Measurements from ENCODE around the gene AK8.
A peak's percentile ranks its signal among the peaks of the same experiment; 100 is the strongest.

The AK8 gene, protein sequence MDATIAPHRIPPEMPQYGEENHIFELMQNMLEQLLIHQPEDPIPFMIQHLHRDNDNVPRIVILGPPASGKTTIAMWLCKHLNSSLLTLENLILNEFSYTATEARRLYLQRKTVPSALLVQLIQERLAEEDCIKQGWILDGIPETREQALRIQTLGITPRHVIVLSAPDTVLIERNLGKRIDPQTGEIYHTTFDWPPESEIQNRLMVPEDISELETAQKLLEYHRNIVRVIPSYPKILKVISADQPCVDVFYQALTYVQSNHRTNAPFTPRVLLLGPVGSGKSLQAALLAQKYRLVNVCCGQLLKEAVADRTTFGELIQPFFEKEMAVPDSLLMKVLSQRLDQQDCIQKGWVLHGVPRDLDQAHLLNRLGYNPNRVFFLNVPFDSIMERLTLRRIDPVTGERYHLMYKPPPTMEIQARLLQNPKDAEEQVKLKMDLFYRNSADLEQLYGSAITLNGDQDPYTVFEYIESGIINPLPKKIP

DNA sequence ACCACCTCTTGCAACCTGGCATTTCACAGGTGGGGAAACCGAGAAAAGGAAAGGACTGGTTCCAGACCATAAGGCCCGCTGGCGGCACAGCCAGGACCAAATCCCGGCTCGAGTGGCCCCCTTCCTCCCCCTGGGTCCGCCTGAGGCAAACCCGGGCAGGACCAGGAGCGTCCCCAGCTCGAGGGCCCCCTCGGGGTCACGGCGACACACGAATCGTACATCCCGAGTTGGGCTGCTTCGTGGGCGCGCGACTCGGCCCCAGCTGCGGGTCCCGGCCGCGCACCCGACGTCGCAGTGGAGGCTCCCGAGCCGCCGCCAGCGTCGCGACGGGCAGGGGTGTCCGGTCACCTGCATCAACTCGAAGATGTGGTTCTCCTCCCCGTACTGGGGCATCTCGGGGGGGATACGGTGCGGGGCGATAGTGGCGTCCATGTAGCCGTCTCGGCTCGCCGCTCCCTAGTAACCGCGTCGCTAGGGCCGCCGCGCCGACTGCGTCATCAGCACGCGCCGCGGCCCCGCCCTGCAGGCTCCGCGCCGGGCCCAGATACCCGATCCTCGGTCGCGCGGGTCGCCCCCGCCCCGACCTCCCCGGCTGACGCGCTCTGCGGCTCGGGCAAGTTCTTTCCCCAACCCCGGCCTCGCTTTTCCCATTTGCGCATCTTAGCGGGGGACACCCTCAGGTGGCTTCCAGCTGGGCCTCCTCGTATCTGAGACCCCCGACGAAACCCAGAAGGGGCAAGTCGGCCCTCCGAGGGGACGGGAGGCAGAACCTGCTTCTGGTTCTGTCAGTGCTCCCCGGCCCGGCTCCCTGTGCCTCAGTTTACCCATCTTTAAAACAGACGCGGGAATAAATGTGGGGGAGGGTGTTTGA is at the start of gene AK8:
Gene AK8, minus strand, starts transcription at position 461 of the 871 bp plus-strand sequence. Its CDS starts 29 bp downstream, at position 432.
- peak; percentile 65 for DNase-seq

DNA sequence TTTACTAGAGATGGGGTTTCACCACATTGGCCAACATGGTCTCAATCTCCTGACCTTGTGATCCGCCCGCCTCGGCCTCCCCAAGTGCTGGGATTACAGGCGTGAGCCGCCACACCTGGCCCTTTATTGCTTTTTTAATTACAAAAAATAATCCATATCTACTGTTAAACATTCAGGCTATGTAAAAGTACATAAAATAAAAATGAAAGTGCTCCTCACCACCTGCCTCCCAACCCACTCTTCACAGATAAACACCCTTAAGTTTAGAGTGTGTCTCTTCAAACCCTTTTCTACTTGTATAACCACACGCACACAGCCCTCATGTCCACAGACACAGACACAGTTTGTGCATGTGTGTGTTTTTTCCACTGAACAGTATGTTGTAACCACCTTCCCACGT is 49.6 kb upstream of the AK8 start:
- no peak for DNase-seq

DNA sequence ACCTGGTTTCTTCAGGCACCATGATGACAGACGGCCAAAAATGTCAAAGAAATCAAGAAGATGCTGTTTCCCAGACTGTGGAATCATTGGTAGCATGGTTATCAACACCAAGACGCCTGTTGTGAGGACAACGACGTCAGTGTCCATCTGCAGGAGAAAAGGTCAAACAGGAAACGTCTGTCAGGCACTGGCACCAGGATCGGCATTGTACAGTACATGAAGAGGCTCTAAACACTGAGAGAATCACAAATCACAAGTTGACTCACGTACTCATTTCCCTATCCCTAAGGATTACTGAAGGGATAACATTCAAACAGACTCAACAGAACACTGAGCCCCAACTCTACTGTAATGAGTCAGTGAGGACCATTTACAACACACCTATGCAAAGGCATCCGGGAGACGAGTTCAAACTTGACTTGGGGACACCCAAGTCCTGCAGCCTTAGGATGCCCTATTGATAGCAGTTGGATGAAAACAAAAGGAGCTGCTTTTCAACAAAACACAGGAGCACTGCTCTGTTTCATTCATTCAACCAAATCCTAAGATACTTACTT is 45.3 kb upstream of the AK8 start:
- DNase-seq, result no peak

DNA sequence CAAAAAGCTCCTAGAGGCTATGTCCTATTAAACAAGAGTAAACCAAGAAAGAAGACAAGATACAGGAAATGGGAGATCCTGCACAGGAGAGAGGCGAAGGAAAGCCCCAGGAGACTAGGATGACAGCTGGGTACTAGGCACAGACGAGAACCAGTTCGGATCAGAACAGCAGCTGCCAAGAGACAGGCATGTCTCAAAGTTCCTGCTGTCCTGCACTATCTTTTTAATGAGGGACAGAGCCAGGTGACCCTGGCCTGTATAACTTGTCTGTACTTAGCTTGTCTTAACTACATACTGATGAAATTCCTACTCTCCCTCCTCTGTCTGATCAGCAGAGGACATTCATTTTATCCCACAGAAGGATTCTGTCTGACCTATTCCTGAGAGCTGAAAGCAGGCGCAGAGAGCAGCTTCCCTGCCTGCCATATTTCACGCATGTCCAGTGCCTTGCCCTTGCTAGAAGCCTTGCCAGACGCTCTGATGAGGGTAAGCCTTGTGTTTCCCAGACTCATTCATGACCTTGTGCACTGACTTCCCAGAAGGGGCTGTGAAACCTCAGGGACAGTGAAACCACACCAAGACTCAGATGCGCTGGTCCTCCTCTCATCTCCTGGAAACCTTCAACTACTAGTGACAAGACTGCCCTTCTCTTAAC is 41.7 kb upstream of the AK8 start:
- no peak for DNase-seq

DNA sequence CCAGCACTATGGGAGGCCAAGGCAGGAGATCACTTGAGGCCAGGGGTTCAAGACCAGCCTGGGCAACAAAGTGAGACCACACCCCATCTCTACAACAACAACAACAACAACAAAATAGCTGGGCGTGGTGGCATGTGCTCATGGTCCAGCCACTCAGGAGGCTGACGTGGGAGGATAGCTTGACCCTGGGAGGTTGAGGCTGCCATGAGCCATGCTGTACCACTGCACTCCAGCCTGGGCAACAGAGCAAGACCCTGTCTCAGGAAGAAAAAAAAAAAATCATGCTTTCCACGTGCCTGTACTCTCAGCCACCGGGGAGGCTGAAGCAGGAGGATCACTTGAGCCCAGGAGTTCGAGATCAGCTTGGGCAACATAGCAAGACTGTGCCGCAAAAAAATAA is 36.8 kb upstream of the AK8 start:
- no peak for DNase-seq

DNA sequence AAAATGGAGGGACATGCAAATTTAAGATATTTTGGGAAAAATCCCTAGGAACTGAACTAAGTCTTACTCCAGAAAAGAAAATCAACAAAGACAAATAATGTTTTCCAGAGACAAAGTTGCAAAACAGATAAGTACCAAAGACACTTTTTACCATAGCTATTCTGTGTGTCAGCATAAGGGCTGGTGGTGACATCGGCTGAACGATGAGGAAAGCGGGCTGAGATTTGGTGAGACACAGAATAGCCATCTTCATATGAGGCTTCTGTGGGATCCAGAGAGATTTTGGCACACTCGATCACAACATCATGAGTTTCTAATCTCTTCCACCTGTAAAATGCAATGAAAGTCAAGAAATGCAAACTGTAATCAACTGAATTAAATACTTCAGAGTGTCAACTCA is 34.0 kb upstream of the AK8 start:
- DNase-seq, result no peak

DNA sequence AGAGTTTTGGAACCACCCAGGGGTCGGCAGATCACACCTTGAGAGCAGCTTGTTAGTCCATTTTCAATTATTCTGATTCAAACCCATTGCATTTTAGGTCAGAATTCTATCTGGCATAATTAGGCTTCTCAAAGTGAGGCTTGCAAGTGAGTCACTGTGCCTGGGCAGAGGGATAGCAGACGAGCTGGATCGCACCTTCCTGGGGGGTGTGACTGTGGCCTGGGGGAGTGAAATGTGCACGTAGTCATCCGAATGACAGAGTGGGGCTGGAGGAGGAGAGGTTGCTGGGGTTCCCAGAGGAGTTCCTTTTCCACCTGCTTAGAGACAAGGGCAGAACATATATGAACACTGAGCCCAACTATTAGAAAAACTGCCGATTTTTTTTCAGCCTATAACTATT is 32.3 kb upstream of the AK8 start:
- no peak for DNase-seq

DNA sequence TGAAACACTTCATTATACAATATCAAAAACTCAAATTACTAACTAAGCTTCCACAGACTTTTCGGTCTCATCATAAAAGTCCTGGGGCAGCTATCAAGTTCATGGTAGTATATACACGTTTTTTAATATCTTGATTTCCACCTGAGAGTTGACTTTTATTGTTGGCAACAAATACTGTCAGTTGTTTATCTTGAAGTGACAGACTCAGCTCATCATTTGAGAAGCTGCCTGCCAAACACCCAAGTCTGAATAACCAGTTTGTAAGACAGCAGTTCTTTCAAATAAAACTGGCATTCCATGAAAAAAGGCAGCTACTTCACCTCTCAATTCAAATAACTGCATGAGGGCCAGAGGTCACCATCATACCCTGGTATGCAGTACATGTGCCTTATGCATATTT is 31.2 kb upstream of the AK8 start:
- no peak for DNase-seq

DNA sequence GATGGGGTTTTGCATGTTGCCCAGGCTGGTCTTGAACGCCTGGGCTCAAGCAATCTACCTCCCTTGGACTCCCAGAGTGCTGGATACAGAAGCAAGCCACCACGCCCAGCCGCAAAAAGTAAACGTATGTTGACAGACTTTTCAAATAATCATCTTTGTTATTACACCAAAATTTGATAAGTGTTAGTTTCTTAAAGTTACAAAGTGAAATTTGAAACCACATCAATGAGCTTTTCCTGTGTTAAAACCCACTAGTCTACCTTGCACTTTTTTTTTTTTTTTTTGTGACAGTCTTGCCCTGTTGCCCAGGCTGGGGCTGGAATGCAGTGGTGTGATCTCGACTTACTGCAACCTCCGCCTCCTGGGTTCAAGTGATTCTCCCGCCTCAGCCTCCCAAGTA is 30.6 kb upstream of the AK8 start:
- DNase-seq, result peak; percentile 5

DNA sequence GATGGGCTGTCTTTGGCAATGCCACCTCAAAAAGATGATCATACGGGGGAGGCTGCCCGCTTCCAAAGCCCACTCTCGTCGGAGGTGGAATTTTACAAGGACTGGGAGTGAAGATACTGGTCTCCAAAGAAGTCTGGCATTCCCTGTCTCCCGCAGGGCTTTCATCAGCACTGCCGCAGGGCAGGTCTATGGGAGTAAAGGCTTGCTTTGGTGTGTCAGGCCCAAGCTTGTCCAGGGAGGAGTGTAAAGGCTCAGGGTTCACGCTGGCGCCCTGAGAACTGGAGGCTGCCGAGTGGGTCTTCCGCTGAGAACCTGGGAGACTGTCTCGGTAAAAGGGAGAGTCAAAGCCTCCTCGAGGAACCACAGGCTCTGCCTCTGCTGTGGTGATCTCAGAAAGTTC is 27.6 kb upstream of the AK8 start:
- no peak for DNase-seq

DNA sequence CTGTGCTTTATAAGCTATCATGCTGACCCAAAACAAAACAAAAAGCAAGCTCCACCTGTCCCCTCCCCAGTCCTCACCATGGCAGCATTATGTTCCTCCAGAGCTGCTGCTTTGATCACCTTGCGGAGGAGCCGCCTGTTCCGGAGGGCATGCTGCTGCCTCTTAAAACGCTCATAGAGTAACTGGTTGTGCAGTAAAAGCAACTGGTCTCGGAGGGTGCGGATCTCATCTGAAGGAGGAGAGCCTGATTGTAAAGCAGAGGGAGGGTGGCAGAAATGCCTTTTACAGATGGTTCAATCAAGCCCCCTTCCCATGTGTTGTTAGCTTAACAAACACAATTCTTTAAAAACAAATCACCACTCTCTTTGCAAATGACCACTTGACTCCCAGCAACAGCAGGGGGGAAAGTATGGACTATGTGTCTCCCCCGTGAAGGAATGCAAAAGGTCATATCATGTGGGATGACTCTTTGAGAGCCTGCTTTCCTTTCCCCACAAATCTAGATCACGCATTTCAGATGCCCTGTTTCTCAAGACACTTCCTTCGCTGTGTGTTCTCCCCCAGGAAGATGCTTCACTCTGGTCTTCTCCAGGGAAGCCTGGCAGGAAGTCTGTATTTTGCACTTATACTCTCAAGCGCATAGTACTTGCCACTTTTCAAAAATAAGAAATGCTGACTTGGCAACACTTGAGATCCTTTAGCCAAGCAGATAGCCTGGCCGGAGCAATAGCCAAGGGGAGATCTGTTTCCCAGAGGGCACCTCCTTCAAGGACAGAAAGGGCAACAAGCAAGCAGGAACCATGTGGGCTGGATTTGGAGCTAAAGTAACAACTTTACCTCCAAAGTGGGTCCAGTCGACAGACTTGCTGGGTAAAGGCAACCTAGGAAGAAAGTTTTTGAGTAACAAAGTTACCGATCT is 25.7 kb upstream of the AK8 start:
- DNase-seq, result no peak

DNA sequence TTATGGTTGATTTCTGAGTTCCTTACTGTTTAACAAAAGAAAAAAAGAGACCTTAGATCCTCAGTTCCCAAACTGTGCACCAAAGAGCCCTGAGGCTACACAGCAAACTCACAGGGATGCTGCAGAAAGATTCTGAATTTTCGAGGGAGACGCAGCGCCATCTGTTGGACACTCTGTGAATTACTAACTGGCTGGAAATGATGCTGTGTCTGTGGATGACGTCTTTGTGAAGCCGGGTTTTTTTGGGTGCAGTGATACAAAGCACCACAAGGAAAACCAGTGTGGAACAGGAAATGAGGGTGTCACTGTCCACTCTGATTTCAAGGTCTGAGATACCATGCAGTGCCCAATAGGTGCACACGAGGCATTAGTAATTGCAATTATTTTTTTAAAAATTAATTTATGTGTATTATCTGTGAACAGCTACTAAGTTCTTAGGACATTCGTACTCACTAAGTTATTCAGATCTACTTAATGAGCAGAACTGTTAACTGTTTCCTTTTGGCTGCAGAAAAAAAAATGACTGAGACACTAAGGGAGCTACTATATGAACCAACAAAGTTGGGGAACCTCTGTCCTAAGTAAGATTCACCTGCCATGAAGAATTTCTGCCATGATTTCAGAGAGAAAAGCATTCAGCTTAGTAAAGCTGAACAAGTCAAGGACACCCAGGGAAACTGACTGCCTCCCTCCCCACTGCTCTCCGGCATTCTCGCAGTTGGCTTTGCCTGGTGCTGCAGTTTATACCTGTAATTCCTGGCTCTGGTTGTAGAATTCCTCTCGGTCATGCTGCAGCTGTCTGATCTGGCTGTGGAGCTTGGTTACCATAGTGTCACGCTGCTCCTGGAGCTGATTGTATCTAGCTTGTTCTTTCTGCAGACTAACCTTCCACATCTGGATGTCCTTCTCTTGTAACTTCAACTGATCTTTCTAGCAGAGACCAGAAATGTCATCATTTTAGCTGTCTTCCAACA is 24.1 kb upstream of the AK8 start:
- peak; percentile 61 for DNase-seq

DNA sequence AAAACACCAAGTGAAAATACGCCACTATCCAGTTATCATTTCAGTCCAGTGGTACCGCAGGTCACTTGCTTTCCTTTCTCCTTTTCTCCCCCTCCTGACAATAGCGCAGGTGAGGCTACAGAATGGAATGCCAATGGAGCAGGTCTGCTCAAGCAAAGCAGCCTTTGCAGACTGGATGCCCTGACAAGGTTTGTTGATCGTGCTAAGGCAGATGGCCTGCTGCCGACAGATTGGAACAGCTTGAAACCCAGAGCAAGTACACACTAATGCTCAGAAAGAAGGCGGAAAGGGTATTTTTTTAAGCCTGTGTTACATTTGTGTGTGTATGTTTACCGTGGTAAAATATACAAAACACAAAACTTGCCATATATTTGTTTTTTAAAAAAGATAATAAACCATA is 20.0 kb upstream of the AK8 start:
- no peak for DNase-seq

DNA sequence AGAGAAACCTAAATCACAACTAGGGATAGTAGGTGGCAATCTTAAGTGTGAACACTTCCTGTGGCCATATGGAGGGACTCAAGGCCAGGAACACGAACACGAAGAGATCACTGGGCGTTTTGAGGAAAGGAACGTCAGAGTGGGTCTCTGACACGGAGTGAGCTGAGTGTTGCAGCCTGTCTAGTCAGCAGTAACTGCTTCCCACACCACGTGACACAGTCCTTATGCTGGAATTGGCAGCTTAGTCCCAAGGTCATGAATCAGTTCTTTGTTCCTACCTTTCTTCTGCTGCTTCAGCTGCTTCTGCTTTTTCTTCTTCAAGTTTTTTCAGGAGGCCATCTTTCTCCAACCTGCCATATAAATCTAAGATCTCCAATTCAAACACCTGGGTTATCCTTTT is 18.8 kb upstream of the AK8 start:
- no peak for DNase-seq

DNA sequence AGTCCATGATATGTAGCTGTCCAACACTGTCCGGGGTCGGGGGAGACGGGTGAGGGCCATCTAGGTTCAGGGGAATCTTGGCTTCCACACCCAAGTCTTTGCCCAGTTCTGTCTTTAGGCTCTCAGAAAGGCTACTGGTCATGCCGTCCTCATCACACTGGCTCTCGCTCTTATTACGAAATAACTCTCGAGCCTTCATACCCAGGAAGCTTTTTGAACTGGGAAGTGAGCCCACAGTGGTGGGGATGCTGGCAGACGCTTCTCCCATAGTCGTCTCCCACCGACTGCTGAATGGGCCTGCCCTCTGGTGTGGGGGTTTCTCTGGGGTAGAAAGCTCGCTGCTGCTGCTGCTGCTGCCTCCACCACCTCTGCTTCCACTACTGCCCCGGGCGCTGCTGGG is 18.2 kb upstream of the AK8 start:
- DNase-seq, result no peak

DNA sequence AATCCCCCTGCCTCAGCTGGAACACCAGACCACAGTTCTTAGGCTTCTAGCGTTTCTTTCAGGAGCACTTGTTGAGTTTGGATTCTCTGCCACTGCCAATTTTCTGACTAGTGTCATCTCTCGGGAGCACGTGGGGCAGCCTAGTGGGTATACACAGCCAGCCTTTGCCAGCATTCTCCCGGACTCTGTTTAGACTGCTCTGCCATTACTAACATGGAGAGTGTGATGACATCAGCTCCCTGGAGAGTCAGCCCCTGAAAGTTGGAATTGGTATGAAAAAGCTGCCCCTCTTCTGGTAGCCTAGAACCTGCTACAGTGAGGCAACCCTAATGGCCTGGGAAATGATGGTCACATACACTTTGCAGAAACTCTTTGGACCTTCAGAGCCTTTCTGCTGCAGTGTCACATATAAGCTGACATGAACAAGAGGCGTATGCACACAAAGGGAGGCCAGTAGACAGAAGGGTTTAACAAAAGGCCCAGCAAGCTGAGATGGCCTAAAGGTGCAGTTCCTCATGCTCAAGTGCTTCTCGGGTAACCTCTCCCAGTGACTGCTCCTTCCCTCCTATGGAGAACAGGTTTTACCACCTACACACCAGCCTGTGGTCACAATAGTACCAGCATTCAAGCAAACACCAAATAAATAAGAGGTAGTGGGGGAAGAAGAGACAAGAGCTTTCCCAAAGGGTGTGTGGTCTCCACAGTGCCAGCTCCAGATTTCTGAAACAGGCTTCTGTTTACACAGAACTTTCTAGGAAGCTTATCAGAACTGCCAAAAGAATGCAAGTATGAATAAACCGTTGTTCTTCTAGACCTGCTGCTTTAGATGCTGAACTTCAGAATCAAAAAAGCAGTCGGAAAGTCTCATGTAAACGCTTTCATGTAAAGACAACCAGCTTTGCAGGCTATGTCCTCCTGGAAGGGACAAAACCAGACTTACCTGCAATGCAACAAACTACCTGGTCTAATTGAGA is 17.1 kb upstream of the AK8 start:
- DNase-seq, result no peak

DNA sequence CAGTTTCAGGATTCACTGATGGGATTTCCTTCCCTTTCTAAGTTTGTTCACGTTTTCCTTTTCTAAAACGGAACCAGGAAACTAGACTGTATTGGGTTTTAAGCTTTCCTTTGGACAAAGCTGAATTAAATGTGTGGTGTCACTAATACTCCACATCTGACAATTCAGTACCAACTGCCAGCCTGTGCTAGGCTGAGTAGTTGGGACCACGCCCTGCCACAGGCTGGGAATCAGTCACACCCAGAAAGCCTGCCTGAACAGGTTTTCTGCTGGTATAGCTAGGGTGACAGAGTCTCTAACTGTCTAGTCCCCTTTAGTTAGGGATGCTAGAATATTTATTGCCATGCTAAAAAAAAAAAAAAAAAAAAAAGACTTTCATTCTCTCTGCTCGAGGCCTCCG is 16.3 kb upstream of the AK8 start:
- DNase-seq, result no peak

DNA sequence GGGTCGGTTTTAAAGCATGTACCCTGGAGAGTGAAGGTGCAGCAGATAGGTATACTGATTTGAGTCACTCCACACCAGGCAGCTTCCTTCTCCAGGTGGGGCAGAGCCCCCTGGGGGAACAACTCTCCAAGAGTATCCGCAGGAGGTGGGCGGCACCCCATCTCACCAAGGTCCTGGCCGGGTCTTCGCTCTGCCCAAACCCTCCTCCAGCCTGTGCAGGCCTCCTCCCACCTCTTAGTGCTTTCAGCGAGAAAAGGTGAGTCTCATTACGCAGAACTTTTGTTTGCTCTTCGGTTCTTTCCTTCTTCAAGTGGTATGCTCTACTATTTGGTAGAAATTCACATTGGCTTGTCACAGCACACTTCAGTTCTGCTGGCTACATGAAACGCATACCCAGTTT is 14.3 kb upstream of the AK8 start:
- no peak for DNase-seq

DNA sequence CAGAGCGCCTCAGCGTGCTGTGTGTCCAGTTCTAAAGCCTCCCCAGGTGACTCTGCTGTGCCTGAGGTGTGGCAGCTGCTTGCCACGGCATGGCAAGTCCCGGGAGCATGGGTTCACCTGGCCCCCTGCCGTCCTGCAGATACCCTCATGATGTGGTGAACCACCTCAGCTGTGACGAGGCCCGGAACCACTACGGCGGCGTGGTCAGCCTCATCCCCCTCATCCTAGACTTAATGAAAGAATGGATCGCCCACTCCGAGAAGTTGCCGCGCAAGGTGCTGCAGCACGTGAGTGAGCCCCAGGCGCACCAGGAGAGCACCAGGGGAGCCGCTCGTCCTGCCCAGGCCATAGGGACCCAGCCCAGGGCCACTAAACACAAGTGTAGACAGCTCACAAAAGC is 10.1 kb upstream of the AK8 start:
- no peak for DNase-seq

Measured in stimulated activated naive CD4-positive, alpha-beta T cell treated with Interleukin-2 at 50 U/mL for 16 hours (primary cell).